Measurements from ENCODE around the gene HAUS7.

HAUS7 gene

DNA sequence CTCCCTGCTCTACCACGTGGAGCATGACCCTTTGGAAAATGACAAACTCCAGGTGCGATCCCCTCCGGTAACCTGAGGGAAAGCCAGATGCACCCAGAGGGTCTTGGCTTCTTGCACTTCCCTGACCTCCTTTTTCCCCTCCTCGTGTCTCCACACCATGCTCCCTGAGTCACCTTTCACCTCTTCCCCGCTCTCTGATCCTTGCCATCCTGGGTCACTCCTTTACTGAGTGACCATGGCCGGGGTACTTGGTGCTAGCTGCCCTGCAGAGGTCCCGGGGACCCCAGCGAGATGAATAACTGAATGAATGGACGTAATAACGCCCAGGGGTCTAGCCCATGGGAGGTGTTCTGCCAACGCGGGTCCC lies 59.5 kb downstream of the HAUS7 start:
- TF ChIP-seq, protein P1, sequence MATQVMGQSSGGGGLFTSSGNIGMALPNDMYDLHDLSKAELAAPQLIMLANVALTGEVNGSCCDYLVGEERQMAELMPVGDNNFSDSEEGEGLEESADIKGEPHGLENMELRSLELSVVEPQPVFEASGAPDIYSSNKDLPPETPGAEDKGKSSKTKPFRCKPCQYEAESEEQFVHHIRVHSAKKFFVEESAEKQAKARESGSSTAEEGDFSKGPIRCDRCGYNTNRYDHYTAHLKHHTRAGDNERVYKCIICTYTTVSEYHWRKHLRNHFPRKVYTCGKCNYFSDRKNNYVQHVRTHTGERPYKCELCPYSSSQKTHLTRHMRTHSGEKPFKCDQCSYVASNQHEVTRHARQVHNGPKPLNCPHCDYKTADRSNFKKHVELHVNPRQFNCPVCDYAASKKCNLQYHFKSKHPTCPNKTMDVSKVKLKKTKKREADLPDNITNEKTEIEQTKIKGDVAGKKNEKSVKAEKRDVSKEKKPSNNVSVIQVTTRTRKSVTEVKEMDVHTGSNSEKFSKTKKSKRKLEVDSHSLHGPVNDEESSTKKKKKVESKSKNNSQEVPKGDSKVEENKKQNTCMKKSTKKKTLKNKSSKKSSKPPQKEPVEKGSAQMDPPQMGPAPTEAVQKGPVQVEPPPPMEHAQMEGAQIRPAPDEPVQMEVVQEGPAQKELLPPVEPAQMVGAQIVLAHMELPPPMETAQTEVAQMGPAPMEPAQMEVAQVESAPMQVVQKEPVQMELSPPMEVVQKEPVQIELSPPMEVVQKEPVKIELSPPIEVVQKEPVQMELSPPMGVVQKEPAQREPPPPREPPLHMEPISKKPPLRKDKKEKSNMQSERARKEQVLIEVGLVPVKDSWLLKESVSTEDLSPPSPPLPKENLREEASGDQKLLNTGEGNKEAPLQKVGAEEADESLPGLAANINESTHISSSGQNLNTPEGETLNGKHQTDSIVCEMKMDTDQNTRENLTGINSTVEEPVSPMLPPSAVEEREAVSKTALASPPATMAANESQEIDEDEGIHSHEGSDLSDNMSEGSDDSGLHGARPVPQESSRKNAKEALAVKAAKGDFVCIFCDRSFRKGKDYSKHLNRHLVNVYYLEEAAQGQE (IDR thresholded peaks at IDR 0.05; ENCODE audit: insufficient read depth in 1 of 2, low read depth in 2 of 2, low read length in 2 of 2) = no peak
- TF ChIP-seq TAF1 (IDR thresholded peaks at IDR 0.05; ENCODE audit: borderline replicate concordance, insufficient read depth, low read length) (no peak), POLR2AphosphoS5 (IDR thresholded peaks at IDR 0.05; ENCODE audit: low read depth, low read length) (no peak), SIN3A (IDR thresholded peaks at IDR 0.05; ENCODE audit: borderline replicate concordance, insufficient read depth, low read length) (no peak)

DNA sequence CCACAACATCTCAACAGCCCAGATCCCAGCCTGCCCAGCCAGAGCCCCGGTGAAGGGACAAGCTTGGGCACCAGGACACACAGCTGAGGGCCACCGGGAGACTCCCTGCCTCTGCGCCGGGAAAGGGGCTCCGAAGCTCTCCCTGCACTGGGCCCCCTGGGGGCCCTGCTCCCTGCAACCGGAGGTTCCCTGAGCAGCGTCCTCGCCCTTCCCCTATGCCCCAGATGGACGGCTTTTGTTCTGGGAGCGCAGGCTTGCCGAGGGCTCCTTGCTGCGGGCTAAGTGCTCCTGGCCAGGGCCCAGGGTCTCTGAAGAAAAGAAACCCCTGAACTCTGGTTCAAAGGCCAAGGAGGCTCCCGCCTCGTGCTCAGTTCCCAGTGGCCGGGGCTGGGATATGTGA lies 60.0 kb downstream of the HAUS7 start:
- TF ChIP-seq SIN3A (IDR thresholded peaks at IDR 0.05; ENCODE audit: borderline replicate concordance, insufficient read depth, low read length) (no peak), POLR2AphosphoS5 (IDR thresholded peaks at IDR 0.05; ENCODE audit: low read depth, low read length) (no peak), TAF1 (IDR thresholded peaks at IDR 0.05; ENCODE audit: borderline replicate concordance, insufficient read depth, low read length) (no peak), FOXP2 (optimal IDR thresholded peaks at IDR 0.05; ENCODE audit: borderline replicate concordance, extremely low read depth, extremely low read length, insufficient read depth) (no peak)
- TF ChIP-seq, protein P1 (IDR thresholded peaks at IDR 0.05; ENCODE audit: insufficient read depth in 1 of 2, low read depth in 2 of 2, low read length in 2 of 2) = no peak

DNA sequence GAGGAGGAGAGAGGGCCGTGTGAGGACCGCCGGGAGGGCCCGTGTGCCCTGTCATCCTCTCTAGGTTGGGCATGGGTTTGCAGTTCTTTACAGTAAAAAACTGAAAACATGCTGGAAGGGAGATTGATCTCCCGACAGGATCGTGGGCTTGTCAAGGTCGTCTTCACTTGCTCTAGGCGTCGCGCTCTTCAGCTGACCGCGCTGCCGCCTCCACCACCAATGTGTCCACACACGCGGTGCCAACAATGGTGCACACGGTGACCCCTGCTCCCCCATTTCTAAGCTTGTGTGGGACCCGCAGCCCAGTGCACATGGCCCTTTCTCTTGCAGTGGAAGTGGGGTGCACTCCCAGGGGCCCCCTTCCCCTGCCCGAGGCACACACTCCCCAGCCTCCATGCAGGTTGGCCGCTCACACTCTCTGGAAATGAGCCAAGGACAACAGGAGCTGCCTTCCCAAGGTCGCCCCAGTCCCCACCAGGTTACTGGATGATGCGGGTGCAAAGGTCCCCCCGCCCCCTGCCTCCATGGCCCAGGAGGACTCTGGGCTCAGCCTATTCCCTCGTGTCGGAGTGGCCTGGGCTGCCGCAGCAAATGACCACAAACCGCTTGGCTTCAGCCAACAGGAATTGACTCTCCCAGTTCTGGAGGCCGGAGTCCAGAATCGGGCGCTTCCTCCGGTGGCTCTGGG lies 60.8 kb downstream of the HAUS7 start:
- TF ChIP-seq TAF1 (IDR thresholded peaks at IDR 0.05; ENCODE audit: borderline replicate concordance, insufficient read depth, low read length) (no peak), FOXP2 (optimal IDR thresholded peaks at IDR 0.05; ENCODE audit: borderline replicate concordance, extremely low read depth, extremely low read length, insufficient read depth) (no peak), POLR2AphosphoS5 (IDR thresholded peaks at IDR 0.05; ENCODE audit: low read depth, low read length) (no peak), SIN3A (IDR thresholded peaks at IDR 0.05; ENCODE audit: borderline replicate concordance, insufficient read depth, low read length) (no peak)
- TF ChIP-seq, protein P1 (IDR thresholded peaks at IDR 0.05; ENCODE audit: insufficient read depth in 1 of 2, low read depth in 2 of 2, low read length in 2 of 2) = no peak

DNA sequence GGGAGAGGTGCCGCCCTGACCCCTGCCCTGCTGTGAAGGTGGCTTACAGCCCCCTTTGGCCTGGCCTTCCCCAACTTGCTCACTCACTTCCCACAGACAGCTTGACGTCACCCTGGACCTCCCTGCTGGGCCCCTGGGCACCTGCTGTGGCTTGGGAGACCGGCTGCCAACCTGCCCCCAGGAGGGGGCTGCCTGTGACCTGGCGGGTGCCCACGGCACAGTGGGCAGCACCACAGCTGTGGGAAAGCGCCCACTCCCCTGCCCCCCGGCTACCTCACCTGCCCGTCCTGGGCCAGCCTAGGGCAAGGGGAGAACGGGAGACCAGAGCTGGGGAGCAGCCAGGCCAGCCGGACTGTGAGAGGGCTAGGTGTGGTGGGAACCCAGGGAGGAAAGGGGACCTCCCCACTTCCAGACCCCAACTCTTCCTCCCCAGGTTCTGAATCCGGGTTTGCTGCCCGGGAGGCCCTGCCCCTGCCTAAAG lies 61.5 kb downstream of the HAUS7 start:
- TF ChIP-seq, protein P1 (IDR thresholded peaks at IDR 0.05; ENCODE audit: insufficient read depth in 1 of 2, low read depth in 2 of 2, low read length in 2 of 2) = no peak
- TF ChIP-seq FOXP2 (optimal IDR thresholded peaks at IDR 0.05; ENCODE audit: borderline replicate concordance, extremely low read depth, extremely low read length, insufficient read depth) = no peak
- no peak for TF ChIP-seq SIN3A (IDR thresholded peaks at IDR 0.05; ENCODE audit: borderline replicate concordance, insufficient read depth, low read length)
- no peak for TF ChIP-seq TAF1 (IDR thresholded peaks at IDR 0.05; ENCODE audit: borderline replicate concordance, insufficient read depth, low read length)
- no peak for TF ChIP-seq POLR2AphosphoS5 (IDR thresholded peaks at IDR 0.05; ENCODE audit: low read depth, low read length)
